Astrocyte (in vitro differentiated cells and primary cell): Measurements from ENCODE around the gene SLC35F1. TPM values are rescaled to one million over a fixed set of nuclear protein-coding genes. Genes with fewer than 3 reads are reported as not detected.

Experiments used
- DNase-seq: peaks from one replicate; pipeline ENCODE4 v3.0.0-alpha.2; 2010; ENCODE audit warnings: low read depth
- FAIRE-seq: peaks from 2 replicates; lab custom pipeline; 2011; peaks lifted over from hg19 to GRCh38; lab: Jason Lieb, UNC
- H2AFZ ChIP-seq: 2 replicates; pipeline ENCODE4 v1.6.0; 2012; ENCODE audit warnings: low read depth, low read length, inconsistent platforms
- H3K27ac ChIP-seq: 2 replicates; pipeline ENCODE4 v1.5.1; 2011; ENCODE audit warnings: low read depth, low read length, inconsistent platforms
- H3K27me3 ChIP-seq: 2 replicates; pipeline ENCODE4 v1.6.0; 2011; ENCODE audit warnings: low read length, inconsistent platforms; ENCODE audit not compliant: insufficient read depth
- H3K36me3 ChIP-seq: 2 replicates; pipeline ENCODE4 v1.5.1; 2011; ENCODE audit warnings: low read length, inconsistent platforms; ENCODE audit not compliant: insufficient read depth
- H3K4me1 ChIP-seq: 2 replicates; pipeline ENCODE4 v1.5.1; 2011; ENCODE audit warnings: low read length, inconsistent platforms; ENCODE audit not compliant: insufficient read depth
- H3K4me2 ChIP-seq: 2 replicates; pipeline ENCODE4 v1.6.0; 2012; ENCODE audit warnings: low read length, inconsistent platforms
- H3K4me3 ChIP-seq: 2 replicates; pipeline ENCODE4 v1.5.1; 2011; ENCODE audit warnings: low read depth, mild to moderate bottlenecking, low read length, inconsistent platforms; ENCODE audit not compliant: insufficient read depth
- H3K79me2 ChIP-seq: 2 replicates; pipeline ENCODE4 v1.6.0; 2012; ENCODE audit warnings: mild to moderate bottlenecking, low read length, inconsistent platforms; ENCODE audit not compliant: insufficient read depth
- H3K9ac ChIP-seq: 2 replicates; pipeline ENCODE4 v1.6.0; 2012; ENCODE audit warnings: mild to moderate bottlenecking, low read length, inconsistent platforms
- H3K9me3 ChIP-seq: 2 replicates; pipeline ENCODE4 v1.5.1; 2012; ENCODE audit warnings: low read depth, mild to moderate bottlenecking, low read length, inconsistent platforms; ENCODE audit not compliant: insufficient read depth
- H4K20me1 ChIP-seq: 2 replicates; pipeline ENCODE4 v1.6.0; 2012; ENCODE audit warnings: low read length, inconsistent platforms; ENCODE audit not compliant: insufficient read depth
- H3K27ac Mint-ChIP-seq: one replicate; pipeline ENCODE4 v1.8.0; 2021; ENCODE audit warnings: mild to moderate bottlenecking, mixed read lengths; ENCODE audit not compliant: unreplicated experiment
- H3K27me3 Mint-ChIP-seq: one replicate; pipeline ENCODE4 v1.8.0; 2021; ENCODE audit warnings: low read depth, mixed read lengths; ENCODE audit not compliant: unreplicated experiment
- H3K36me3 Mint-ChIP-seq: one replicate; pipeline ENCODE4 v1.8.0; 2021; ENCODE audit warnings: low read depth, mixed read lengths; ENCODE audit not compliant: unreplicated experiment
- H3K4me1 Mint-ChIP-seq: one replicate; pipeline ENCODE4 v1.8.0; 2021; ENCODE audit warnings: low read depth, mixed read lengths; ENCODE audit not compliant: unreplicated experiment
- H3K4me3 Mint-ChIP-seq: one replicate; pipeline ENCODE4 v1.8.0; 2021; ENCODE audit warnings: mild to moderate bottlenecking, moderate library complexity, mixed read lengths; ENCODE audit not compliant: unreplicated experiment
- H3K9me3 Mint-ChIP-seq: one replicate; pipeline ENCODE4 v1.8.0; 2021; ENCODE audit warnings: mild to moderate bottlenecking, mixed read lengths; ENCODE audit not compliant: unreplicated experiment
- EZH2 ChIP-seq: IDR thresholded peaks from 2 replicates; pipeline ENCODE4 v1.6.1; 2012; ENCODE audit warnings: mild to moderate bottlenecking, low read length, inconsistent platforms; ENCODE audit not compliant: insufficient read depth
- total RNA-seq: library from RNA; stranded (reverse); gene quantifications from 2 replicates; pipeline ENCODE4 v1.2.1, GENCODE V29; 2021
- TF ChIP-seq, protein P1 (sequence below): IDR thresholded peaks from 2 replicates; pipeline ENCODE4 v1.5.1; 2011; ENCODE audit warnings: low read depth, mild to moderate bottlenecking, inconsistent platforms, low read length, moderate library complexity; ENCODE audit not compliant: insufficient read depth

Gene SLC35F1
- total RNA-seq, 1 donor from 2014 or later: 1.0 TPM

DNA sequence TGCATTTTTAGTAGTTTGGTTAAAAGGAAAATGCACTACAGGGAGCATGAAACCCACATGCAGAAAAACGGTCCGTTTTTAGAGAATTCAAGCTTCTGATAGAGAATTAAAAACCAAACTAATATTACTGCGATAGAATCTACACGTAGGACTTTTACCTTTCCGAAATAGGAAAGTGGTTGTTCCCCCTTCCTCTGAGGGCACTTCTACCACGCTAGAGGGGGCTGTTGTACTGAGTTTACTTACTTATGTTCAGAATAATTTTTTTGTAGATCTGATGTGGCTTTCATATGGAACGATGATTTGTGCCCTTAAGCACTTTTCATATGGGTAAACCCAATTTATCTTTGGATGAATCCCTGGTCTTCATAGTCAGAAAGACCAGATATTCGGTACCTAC is 376.7 kb downstream of the SLC35F1 start:
- TF ChIP-seq, protein P1, sequence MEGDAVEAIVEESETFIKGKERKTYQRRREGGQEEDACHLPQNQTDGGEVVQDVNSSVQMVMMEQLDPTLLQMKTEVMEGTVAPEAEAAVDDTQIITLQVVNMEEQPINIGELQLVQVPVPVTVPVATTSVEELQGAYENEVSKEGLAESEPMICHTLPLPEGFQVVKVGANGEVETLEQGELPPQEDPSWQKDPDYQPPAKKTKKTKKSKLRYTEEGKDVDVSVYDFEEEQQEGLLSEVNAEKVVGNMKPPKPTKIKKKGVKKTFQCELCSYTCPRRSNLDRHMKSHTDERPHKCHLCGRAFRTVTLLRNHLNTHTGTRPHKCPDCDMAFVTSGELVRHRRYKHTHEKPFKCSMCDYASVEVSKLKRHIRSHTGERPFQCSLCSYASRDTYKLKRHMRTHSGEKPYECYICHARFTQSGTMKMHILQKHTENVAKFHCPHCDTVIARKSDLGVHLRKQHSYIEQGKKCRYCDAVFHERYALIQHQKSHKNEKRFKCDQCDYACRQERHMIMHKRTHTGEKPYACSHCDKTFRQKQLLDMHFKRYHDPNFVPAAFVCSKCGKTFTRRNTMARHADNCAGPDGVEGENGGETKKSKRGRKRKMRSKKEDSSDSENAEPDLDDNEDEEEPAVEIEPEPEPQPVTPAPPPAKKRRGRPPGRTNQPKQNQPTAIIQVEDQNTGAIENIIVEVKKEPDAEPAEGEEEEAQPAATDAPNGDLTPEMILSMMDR: peak; percentile 92
- no peak for TF ChIP-seq EZH2
- Histone ChIP-seq H3K9ac (no peak overlapping the region), H3K9me3 (no peaks in the 10 kb centered on the region), H2AFZ (no peak overlapping the region), H3K4me2 (no peak overlapping the region), H3K4me1 (no peaks in the 10 kb centered on the region), H3K79me2 (no peaks in the 10 kb centered on the region), H3K4me3 (no peak overlapping the region), H3K27ac (no peak overlapping the region), H3K36me3 (no peaks in the 10 kb centered on the region), H3K27me3 (peaks cover 3% of the 10 kb centered on the region), H4K20me1 (no peaks in the 10 kb centered on the region)
- no peaks in the 10 kb centered on the region for H3K36me3 Mint-ChIP-seq
- peaks cover 6% of the 10 kb centered on the region for H3K4me1 Mint-ChIP-seq
- H3K4me3 Mint-ChIP-seq: no peak overlapping the region
- FAIRE-seq: peak; percentile 69
- peaks cover under 1% of the 10 kb centered on the region for H3K9me3 Mint-ChIP-seq
- peaks cover 1% of the 10 kb centered on the region for H3K27me3 Mint-ChIP-seq
- no peak overlapping the region for H3K27ac Mint-ChIP-seq
- peak; percentile 37 for DNase-seq

DNA sequence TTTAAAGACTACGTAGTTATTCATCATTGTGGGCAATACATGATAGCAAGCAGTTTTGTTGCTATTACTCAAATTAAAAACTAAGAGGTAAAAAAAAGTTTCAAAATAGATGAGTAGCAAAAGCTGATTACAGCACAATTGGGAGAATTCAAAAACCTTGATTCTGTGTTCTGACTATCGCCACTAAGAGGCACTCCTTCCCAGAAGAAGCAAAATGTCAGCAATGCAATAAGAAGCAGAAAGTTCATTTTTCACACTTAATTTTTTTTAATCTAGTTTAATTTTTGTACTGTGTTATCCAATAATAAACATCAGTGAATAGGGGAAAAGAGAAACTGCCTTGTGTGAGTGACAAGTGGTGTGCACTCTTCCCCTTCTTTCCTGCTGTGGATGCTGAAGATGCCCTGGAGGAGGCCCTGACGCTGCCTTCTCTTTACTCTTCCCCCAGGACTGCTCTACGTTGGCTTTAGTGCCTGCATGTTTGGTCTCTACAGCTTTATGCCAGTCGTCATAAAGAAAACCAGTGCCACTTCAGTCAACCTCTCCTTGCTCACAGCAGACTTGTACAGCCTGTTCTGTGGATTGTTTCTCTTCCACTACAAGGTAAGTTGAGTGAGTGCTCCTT is 377.8 kb downstream of the SLC35F1 start:
- Histone ChIP-seq H3K9ac (no peak overlapping the region), H3K27ac (no peak overlapping the region), H3K4me1 (no peaks in the 10 kb centered on the region), H3K4me2 (no peak overlapping the region), H3K9me3 (no peaks in the 10 kb centered on the region), H3K36me3 (no peaks in the 10 kb centered on the region), H3K27me3 (peaks cover 3% of the 10 kb centered on the region), H3K4me3 (no peak overlapping the region), H3K79me2 (no peaks in the 10 kb centered on the region), H4K20me1 (no peaks in the 10 kb centered on the region), H2AFZ (no peak overlapping the region)
- Mint-ChIP-seq H3K36me3 (no peaks in the 10 kb centered on the region), H3K27ac (no peak overlapping the region), H3K27me3 (peaks cover 1% of the 10 kb centered on the region), H3K4me3 (no peak overlapping the region), H3K4me1 (peaks cover 5% of the 10 kb centered on the region), H3K9me3 (peaks cover 3% of the 10 kb centered on the region)
- TF ChIP-seq, protein P1: peak; percentile 45
- no peak for TF ChIP-seq EZH2
- FAIRE-seq (peak; percentile 5), DNase-seq (no peak)

DNA sequence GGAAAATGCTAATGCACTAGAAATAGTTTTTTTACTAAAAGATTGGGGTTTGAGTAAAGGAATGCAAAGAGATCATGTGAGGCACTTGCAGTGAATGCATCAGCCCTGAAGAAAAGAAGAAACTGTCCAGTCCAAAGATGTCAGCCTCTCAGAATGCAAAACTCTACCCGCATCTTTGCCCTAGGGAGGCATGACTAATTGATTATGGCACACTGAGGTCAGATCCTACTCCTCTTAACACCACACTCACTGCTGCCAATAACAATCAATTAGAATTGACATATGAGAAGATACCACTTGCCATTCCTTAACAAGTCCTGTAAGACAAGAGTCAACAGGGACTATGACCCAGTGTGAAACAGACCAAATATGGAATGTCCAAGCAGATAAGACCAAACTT is 378.7 kb downstream of the SLC35F1 start:
- no peak overlapping the region for H3K4me3 ChIP-seq
- H3K4me2 ChIP-seq: no peak overlapping the region
- peaks cover 3% of the 10 kb centered on the region for H3K27me3 ChIP-seq
- FAIRE-seq (no peak), DNase-seq (peak; percentile 46)
- H2AFZ ChIP-seq: no peak overlapping the region
- no peaks in the 10 kb centered on the region for H3K36me3 ChIP-seq
- no peaks in the 10 kb centered on the region for H3K4me1 ChIP-seq
- no peaks in the 10 kb centered on the region for H3K4me1 Mint-ChIP-seq
- H3K27me3 Mint-ChIP-seq: peaks cover 1% of the 10 kb centered on the region
- H3K4me3 Mint-ChIP-seq: no peak overlapping the region
- peaks cover 3% of the 10 kb centered on the region for H3K9me3 Mint-ChIP-seq
- no peak overlapping the region for H3K27ac Mint-ChIP-seq
- H3K9me3 ChIP-seq: no peaks in the 10 kb centered on the region
- no peaks in the 10 kb centered on the region for H4K20me1 ChIP-seq
- H3K27ac ChIP-seq: no peak overlapping the region
- H3K9ac ChIP-seq: no peak overlapping the region
- TF ChIP-seq EZH2: no peak
- TF ChIP-seq, protein P1: no peak
- no peaks in the 10 kb centered on the region for H3K79me2 ChIP-seq
- H3K36me3 Mint-ChIP-seq: no peaks in the 10 kb centered on the region
